Measurements from ENCODE around the gene TMEM87A.

GRCh38 chr15:42199126-42199525 is 74.1 kb downstream of the TMEM87A start:
- TF ChIP-seq POLR2A (IDR thresholded peaks at IDR 0.05; ENCODE audit: low read depth) (no peak), CTCF (IDR thresholded peaks at IDR 0.05) (no peak), EP300 (IDR thresholded peaks at IDR 0.05) (no peak), POLR2AphosphoS5 (IDR thresholded peaks at IDR 0.05) (no peak)

Data from esophagus muscularis mucosa (tissue), 4 donors.